ENCODE data around the gene SYMPK.

The SYMPK gene

DNA sequence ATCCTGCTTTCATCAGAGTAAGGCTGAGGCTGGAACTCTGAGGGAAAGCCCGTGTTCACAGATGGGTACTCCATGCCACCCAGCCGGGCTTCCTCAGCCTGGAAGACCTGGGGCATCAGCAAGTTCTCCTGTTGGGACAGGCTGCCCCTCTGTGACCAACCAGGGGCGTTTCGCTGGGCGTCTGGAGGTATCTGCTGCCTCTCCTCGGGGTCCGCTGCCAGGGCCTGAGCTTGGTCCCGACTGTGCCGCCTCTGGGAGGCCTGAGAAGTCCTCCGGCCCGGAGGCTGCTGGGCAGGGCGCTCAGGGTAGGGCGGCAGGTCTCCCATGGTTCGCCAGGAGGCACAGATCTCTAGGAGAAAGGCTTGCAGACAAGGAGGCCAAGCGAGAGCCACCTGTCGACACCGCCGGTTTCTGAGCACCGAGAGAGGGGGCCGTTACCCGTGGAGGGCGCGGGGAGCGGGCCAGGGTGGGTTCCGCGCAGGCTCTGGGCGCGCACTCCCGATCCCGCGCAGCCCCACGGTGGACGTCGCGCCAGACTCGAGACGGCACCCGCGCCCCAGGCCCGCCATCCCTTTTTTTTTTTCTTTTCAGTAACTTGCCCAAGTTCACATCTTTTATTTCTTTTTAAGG lies 48.0 kb downstream of the SYMPK start, which contains the start of gene RSPH6A:
Gene RSPH6A, minus strand, starts transcription at position 458 of the 630 bp plus-strand sequence. Its CDS starts 132 bp downstream, at position 326.
- TF ChIP-seq, protein P1, sequence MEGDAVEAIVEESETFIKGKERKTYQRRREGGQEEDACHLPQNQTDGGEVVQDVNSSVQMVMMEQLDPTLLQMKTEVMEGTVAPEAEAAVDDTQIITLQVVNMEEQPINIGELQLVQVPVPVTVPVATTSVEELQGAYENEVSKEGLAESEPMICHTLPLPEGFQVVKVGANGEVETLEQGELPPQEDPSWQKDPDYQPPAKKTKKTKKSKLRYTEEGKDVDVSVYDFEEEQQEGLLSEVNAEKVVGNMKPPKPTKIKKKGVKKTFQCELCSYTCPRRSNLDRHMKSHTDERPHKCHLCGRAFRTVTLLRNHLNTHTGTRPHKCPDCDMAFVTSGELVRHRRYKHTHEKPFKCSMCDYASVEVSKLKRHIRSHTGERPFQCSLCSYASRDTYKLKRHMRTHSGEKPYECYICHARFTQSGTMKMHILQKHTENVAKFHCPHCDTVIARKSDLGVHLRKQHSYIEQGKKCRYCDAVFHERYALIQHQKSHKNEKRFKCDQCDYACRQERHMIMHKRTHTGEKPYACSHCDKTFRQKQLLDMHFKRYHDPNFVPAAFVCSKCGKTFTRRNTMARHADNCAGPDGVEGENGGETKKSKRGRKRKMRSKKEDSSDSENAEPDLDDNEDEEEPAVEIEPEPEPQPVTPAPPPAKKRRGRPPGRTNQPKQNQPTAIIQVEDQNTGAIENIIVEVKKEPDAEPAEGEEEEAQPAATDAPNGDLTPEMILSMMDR (IDR thresholded peaks at IDR 0.05; ENCODE audit: low read depth, low read length, missing control alignments) = no peak
- H3K4me3 ChIP-seq (replicated peaks; ENCODE audit: low read depth, low read length) = no peak within 1 kb of the TSS
- no peak for DNase-seq (ENCODE audit: extremely low read depth, low read depth)

DNA sequence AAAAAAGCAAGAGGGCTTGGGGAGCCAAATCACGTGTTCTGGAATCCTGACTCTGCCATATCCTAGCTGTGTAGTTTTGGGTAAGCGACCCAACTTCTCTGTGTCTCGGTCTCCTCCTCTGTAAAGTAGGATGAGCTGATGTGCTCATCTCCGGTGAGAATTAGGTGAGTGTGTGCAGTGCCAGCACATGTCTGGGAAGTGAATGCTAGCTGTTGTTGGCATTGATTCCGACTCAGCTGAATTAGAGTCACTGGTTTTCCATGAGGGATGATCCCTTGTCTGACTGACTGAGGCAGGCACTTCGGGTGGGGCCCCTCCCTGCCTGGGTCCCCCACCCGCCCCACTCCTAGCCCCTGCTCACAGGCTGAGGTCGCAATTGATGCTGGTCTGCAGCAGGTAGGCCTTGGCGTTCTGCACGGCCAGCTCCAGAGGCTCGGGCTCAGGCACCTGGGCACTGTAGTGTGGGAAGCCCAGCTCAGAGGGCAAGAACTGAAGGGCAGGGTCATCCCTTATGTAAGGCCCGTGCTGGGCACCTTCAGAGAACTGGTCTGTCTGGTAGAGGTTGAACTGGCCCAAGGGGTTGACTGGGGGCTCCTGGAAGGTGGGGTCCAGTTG lies 48.7 kb downstream of the SYMPK start:
- H3K4me3 ChIP-seq (replicated peaks; ENCODE audit: low read depth, low read length) = no peak overlapping the region
- DNase-seq (ENCODE audit: extremely low read depth, low read depth) = no peak
- TF ChIP-seq, protein P1 (IDR thresholded peaks at IDR 0.05; ENCODE audit: low read depth, low read length, missing control alignments) = no peak

DNA sequence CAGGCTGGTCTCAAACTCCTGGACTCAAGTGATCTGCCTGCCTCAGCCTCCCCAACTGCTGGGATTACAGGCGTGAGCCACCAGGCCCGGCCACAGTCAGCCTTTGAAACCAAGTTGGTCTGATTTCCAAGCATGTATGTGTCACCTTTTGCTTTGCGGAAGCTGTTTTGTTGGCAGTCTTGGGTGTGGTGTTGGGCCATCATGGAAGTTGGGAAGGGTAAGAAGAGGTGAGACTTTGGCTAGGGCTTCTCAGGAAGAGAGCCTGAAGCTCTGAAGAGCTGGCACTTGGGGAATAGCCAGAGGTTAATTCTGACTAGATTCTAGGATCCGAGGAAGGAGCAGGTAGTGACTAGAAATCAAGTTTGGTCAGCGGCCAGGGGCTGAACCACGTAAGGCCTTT lies 50.6 kb downstream of the SYMPK start:
- TF ChIP-seq, protein P1 (IDR thresholded peaks at IDR 0.05; ENCODE audit: low read depth, low read length, missing control alignments) = no peak
- DNase-seq (ENCODE audit: extremely low read depth, low read depth) = no peak
- no peak overlapping the region for H3K4me3 ChIP-seq (replicated peaks; ENCODE audit: low read depth, low read length)

DNA sequence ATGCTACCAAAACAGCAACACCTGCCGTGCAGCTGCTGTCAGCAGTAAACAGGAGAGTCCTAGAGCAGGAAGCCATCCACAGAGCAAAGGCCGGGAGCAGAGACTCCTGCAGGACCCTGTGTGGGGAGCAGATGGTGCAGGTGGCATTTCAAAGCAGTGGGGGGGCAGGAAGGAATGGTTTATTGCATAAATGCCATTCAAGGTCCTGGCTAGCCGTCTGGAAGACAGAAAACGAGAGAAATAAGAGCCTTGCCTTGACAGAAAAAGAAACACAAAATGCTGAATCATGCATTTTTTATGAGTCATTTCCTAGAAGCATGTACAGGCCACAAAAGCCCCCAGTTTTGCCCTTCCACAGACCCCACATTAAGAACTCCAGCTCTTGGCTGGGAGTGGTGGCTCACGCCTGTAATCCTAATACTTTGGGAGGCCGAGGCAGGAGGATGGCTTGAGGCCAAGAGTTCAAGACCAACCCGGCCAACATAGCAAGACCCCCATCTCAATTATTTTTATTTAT lies 53.2 kb downstream of the SYMPK start:
- DNase-seq (ENCODE audit: extremely low read depth, low read depth) = peak; percentile 92
- TF ChIP-seq, protein P1 (IDR thresholded peaks at IDR 0.05; ENCODE audit: low read depth, low read length, missing control alignments) = no peak
- no peak overlapping the region for H3K4me3 ChIP-seq (replicated peaks; ENCODE audit: low read depth, low read length)

DNA sequence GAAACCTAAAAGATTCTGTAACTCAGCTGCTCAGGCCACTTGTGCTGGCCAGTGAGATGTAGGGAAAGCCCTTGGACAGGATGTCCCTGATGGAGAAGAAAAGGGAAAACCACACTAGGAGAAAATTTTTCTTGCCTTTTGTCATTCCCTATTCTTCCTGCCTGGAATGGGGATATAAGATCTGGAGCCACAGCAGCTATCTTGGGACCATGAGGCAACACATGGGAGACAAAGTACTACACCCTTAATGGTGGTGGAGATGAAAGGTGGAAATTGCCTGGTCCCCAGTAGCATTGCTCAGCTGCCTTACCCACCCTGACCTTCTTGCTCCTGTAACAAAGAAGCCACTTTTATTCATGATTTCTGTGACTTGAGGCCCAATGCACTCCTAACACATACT lies 57.2 kb downstream of the SYMPK start:
- TF ChIP-seq, protein P1 (IDR thresholded peaks at IDR 0.05; ENCODE audit: low read depth, low read length, missing control alignments) = no peak
- no peak overlapping the region for H3K4me3 ChIP-seq (replicated peaks; ENCODE audit: low read depth, low read length)

DNA sequence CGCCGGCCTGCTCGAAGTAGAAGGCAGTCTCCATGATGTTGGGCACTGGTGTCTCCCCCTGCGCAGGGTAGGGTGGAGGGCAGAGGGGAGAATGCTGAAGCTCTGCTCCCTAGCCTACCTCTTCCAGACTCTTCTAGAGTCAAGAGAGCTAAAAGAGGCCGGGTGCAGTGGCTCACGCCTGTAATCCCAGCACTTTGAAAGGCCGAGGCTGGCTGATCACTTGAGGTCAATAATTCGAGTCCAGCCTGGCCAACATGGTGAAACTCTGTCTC lies 58.1 kb downstream of the SYMPK start:
- no peak for DNase-seq (ENCODE audit: extremely low read depth, low read depth)
- TF ChIP-seq, protein P1 (IDR thresholded peaks at IDR 0.05; ENCODE audit: low read depth, low read length, missing control alignments) = no peak
- H3K4me3 ChIP-seq (replicated peaks; ENCODE audit: low read depth, low read length) = no peak overlapping the region

More for the DNA sequence above, 57.2 kb downstream of the SYMPK start:
- no peak for DNase-seq (ENCODE audit: extremely low read depth, low read depth)

Measured in HFF-Myc (cell line).